Left lung (tissue), 10 donors: Measurements from ENCODE around the gene PABPN1L. TPM values are rescaled to one million over a fixed set of nuclear protein-coding genes. Genes with fewer than 3 reads are reported as not detected.
A peak's percentile ranks its signal among the peaks of the same experiment; 100 is the strongest.
"Not testable (repeated sequence)": the region's sequence is repeated elsewhere in the genome, so short reads cannot be mapped to it uniquely, and the experiment has no call there.

Experiments
- ATAC-seq: fragments of 200-7000 bp; cut with Tn5 transposase; one replicate; pipeline ENCODE4 v1.9.1; 2020; ENCODE audit warnings: moderate library complexity
- DNase-seq, 4 donors: peaks; one replicate each; pipeline ENCODE4 v3.0.0-alpha.2; 2013 to 2020
- H3K27ac ChIP-seq, 2 donors: fragments of 200-600 bp; sonication (generic) in 1 of 2; one replicate each; pipeline versions ENCODE4 v1.5.0 to v1.8.0; 2020 to 2021
- H3K27me3 ChIP-seq, 2 donors: fragments of 200-600 bp; sonication (generic) in 1 of 2; one replicate each; pipeline versions ENCODE4 v1.5.0 to v1.8.0; 2020 to 2021
- H3K36me3 ChIP-seq, 2 donors: fragments of 200-600 bp; sonication (generic) in 1 of 2; one replicate each; pipeline versions ENCODE4 v1.5.0 to v1.8.0; 2020 to 2021
- H3K4me1 ChIP-seq, 2 donors: fragments of 200-600 bp; one replicate each; pipeline ENCODE4 v1.8.0; 2021
- H3K4me3 ChIP-seq, 2 donors: fragments of 200-600 bp; sonication (generic) in 1 of 2; one replicate each; pipeline versions ENCODE4 v1.5.0 to v1.8.0; 2020 to 2021; ENCODE audit warnings: mild to moderate bottlenecking in 1 of 2
- H3K9me3 ChIP-seq, 2 donors: fragments of 200-600 bp; sonication (generic) in 1 of 2; one replicate each; pipeline versions ENCODE4 v1.5.0 to v1.8.0; 2020 to 2021
- intact Hi-C, 2 donors: fragments of 100-400 bp; cut with DNase I; formaldehyde crosslinking; loops; one replicate each; pipeline versions ENCODE4 v1.11.2 to v1.14.2; 2022
- polyA plus RNA-seq, 6 donors: library from polyadenylated mRNA; unstranded; fragments of 120-200 nt; gene quantifications; one replicate each; pipeline ENCODE4 v1.2.1, GENCODE V29; 2013; ENCODE audit not compliant: insufficient read length in 6 of 6
- total RNA-seq, 2 donors: library from RNA; stranded (reverse); fragmentation: NEBNext Ultra II Directional; extraction: Animal tissue kit (Norgen Biotek cat#: 25700); gene quantifications; one replicate each; pipeline ENCODE4 v1.2.1, GENCODE V29; 2021
- TF ChIP-seq, protein P1 (sequence below), 2 donors: fragments of 200-600 bp; sonication (generic) in 1 of 2; IDR thresholded peaks; one replicate each; pipeline versions ENCODE4 v1.5.0 to v1.8.0; 2021; ENCODE audit warnings: antibody characterized with exemption in 2 of 2
- donor health status: DM: no; HTN: yes; CAD: no.
- donor health status: DM: no; HTN: no; CAD: no.

PABPN1L gene
- total and polyA plus RNA-seq, 8 donors: 0.12 TPM; not detected in 7

DNA sequence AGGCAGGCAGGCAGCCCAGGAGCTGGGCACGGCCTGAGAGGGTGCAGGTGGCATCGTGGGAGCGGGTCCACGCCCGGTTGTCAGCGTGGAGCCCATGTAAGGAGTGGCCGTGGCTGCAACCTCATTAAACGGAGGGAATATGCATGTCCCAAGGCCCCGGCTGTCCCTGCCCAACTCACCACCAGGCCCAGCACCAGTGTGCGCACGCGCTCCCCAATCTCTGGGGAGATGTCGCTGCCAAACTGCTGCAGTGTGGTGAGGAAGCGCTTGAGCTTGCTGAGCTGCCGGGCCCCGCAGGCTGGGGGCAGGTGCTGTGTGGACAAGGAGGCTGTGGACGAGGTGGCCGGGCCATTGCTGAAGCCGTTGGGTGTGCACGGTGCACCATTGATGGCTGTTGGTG is 25.6 kb upstream of the PABPN1L start:
- DNase-seq (no peak), ATAC-seq (no peak)
- H3K36me3 ChIP-seq: peaks cover 0 to 34% of the 10 kb centered on the region in 2 donors
- H3K27me3 ChIP-seq: no peaks in the 10 kb centered on the region
- peaks cover 0 to 5% of the 10 kb centered on the region in 2 donors for H3K4me1 ChIP-seq
- H3K9me3 ChIP-seq: no peaks in the 10 kb centered on the region
- TF ChIP-seq, protein P1, sequence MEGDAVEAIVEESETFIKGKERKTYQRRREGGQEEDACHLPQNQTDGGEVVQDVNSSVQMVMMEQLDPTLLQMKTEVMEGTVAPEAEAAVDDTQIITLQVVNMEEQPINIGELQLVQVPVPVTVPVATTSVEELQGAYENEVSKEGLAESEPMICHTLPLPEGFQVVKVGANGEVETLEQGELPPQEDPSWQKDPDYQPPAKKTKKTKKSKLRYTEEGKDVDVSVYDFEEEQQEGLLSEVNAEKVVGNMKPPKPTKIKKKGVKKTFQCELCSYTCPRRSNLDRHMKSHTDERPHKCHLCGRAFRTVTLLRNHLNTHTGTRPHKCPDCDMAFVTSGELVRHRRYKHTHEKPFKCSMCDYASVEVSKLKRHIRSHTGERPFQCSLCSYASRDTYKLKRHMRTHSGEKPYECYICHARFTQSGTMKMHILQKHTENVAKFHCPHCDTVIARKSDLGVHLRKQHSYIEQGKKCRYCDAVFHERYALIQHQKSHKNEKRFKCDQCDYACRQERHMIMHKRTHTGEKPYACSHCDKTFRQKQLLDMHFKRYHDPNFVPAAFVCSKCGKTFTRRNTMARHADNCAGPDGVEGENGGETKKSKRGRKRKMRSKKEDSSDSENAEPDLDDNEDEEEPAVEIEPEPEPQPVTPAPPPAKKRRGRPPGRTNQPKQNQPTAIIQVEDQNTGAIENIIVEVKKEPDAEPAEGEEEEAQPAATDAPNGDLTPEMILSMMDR (IDR thresholded peaks at IDR 0.05): no peak
- H3K4me3 ChIP-seq: no peak overlapping the region
- intact Hi-C loops: no loop called here
- no peak overlapping the region for H3K27ac ChIP-seq

DNA sequence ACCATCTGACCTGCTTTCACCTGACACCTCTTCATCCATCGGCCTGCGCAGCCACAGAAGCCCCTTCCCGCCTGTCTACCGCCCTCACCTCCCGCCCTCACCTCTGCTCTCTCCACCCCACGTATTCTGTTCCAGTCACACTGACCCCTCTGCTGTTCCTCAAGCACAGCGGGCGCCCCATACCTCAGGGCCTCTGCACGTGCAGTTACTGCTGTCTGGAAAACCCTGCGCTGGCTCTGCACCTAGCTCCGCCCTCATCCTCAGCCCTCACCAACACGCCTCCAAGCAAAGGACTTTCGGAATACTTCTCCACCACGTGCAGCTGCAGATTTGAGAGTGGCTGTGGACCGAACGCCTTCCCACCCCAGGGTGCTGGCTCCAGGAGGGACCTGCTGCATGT is 24.6 kb upstream of the PABPN1L start:
- H3K4me3 ChIP-seq: no peak overlapping the region
- H3K27ac ChIP-seq: no peak overlapping the region
- DNase-seq: no peak
- TF ChIP-seq, protein P1 (IDR thresholded peaks at IDR 0.05): no peak
- peaks cover 0 to 6% of the 10 kb centered on the region in 2 donors for H3K4me1 ChIP-seq
- intact Hi-C loops: no loop called here
- H3K36me3 ChIP-seq: peaks cover 0 to 29% of the 10 kb centered on the region in 2 donors
- no peak for ATAC-seq
- no peaks in the 10 kb centered on the region for H3K27me3 ChIP-seq
- no peaks in the 10 kb centered on the region for H3K9me3 ChIP-seq

DNA sequence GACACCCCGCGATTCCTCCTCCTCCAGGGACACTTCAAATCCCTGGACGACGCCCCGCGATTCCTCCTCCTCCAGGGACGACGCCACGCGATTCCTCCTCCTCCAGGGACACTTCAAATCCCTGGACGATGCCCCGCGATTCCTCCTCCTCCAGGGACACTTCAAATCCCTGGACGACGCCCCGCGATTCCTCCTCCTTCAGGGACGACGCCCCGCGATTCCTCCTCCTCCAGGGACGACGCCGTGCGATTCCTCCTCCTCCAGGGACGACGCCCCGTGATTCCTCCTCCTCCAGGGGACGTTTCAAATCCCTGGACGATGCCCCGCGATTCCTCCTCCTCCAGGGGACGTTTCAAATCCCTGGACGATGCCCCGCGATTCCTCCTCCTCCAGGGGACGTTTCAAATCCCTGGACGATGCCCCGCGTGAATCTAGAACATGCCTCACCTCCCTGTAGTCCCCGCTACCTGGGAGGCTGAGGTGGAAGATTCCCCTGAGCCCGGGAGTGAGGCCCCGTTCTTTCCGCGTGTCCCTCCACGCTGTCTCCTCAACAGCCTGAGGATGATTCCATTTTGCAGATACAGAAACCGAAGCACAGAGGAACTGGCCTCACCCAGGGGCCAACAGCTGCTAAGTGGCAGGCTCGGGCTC is 23.4 kb upstream of the PABPN1L start:
- intact Hi-C loops, H3K27ac ChIP-seq, H3K27me3 ChIP-seq, H3K4me3 ChIP-seq, DNase-seq, ATAC-seq, H3K4me1 ChIP-seq, H3K9me3 ChIP-seq: not testable (repeated sequence)
- H3K36me3 ChIP-seq: peaks cover 0 to 41% of the 10 kb centered on the region in 2 donors

DNA sequence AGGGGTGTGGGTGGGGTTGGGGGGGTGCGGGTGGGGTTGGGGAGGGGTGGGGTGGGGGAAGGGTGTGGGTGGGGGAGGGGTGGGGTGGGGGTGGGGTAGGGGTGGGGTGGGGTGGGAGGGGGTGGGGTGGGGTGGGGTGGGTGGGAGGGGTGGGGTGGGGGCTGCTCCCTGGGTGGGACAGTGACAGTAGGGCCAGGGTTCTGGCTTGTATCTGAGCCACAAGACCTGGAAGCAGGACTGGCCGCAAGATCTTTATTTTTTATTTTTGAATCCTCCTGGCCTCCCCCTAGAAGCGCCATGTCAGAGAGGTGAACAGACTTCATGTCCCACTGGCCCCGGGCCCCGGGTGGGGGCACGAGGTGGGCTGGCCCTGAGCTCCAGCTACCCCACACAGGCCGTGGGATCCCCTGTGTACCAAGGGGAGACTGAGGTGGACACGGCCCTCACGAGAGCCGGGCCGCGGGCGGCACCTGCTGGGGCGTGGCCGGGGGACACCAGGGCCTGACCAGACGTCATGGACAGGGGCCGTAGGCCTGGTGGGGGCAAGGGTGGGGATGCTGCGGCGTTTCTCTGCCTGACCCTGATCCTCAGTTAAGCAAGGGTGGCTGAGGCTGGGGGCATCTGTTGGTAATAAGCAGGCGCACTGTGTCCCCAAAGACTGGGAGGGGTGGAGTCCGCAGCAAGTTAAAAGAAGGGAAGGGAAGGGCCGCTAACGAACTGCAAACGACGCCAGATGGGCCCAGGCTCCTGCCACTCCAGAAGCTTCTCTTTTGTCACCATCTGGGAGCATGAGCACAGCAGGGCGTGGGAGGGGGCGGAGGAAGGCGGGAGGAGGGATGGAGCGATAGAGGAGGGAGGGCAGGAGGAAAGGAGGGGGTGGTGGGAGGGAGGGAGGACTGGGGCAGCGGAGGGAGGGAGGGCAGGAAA is 22.3 kb upstream of the PABPN1L start:
- TF ChIP-seq, protein P1 (IDR thresholded peaks at IDR 0.05): no peak
- Histone ChIP-seq H3K27me3 (no peaks in the 10 kb centered on the region), H3K36me3 (peaks cover 0 to 52% of the 10 kb centered on the region in 2 donors), H3K4me1 (peaks cover 0 to 6% of the 10 kb centered on the region in 2 donors), H3K4me3 (no peak overlapping the region), H3K9me3 (no peaks in the 10 kb centered on the region), H3K27ac (no peak overlapping the region)
- DNase-seq (no peak), ATAC-seq (no peak)
- intact Hi-C loops: no loop called here

DNA sequence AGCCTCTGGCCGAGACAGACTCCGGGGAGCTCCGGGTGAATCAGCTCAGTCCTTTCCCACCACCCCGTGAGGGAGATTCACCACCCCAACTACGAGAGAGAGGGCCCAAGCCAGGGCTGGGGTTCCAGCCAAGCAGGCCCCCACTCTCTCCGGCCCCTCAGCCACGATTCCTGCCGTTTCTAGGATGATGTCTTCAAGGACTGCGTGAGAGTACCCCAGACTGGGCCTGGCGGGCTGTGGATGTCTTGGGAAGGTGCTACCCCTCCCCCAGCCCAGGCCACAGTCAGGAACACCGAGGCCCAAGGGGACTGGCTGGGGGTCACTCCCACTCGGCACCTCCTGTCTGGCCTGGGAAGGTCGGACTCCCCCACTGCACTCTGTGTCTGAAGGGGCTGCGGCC is 21.6 kb upstream of the PABPN1L start:
- no peak for ATAC-seq
- no peaks in the 10 kb centered on the region for H3K9me3 ChIP-seq

More for the DNA sequence above, 21.6 kb upstream of the PABPN1L start:
- Histone ChIP-seq H3K27ac (peak overlapping the region in 1 of 2 donors; percentile 41), H3K4me3 (no peak overlapping the region), H3K36me3 (peaks cover 0 to 59% of the 10 kb centered on the region in 2 donors), H3K27me3 (no peaks in the 10 kb centered on the region), H3K4me1 (peaks cover 0 to 6% of the 10 kb centered on the region in 2 donors)
- intact Hi-C loops: no loop called here
- DNase-seq: no peak
- TF ChIP-seq, protein P1 (IDR thresholded peaks at IDR 0.05): no peak
